PC-3 (cell line): ENCODE results near the gene NCEH1. TPM values are rescaled to one million over a fixed set of nuclear protein-coding genes. Genes with fewer than 3 reads are reported as not detected.
A peak's percentile ranks its signal among the peaks of the same experiment; 100 is the strongest.

Source experiments
- ATAC-seq: fragments of 200-7000 bp; cut with Tn5 transposase; 2 replicates; pipeline ENCODE4 v1.9.1; 2020; ENCODE audit warnings: mild to moderate bottlenecking, moderate library complexity
- BruUV-seq: library from RNA; stranded (reverse); fragments of 400-500 nt; replicated peaks from 2 replicates; lab custom pipeline; 2021; lab: Mats Ljungman, UMichigan
- CTCF ChIA-PET: fragments of 300-600 bp; sonication (Branson Sonifier 250); formaldehyde crosslinking; loops from one replicate; lab custom pipeline; 2022; ENCODE audit warnings: antibody characterized with exemption; lab: Charles Lee
- POLR2A ChIA-PET: fragments of 300-600 bp; sonication (Branson Sonifier 250); formaldehyde crosslinking; loops from one replicate; lab custom pipeline; 2022; ENCODE audit warnings: antibody characterized with exemption; ENCODE audit not compliant: unreplicated experiment; lab: Charles Lee
- DNase-seq: peaks from one replicate; pipeline ENCODE4 v3.0.0-alpha.2; 2015
- H2AFZ ChIP-seq: fragments of 300-600 bp; sonication (generic); 2 replicates; pipeline ENCODE4 v1.6.0; 2016; ENCODE audit warnings: antibody characterized with exemption, low read length
- H3F3A ChIP-seq: fragments of 300-600 bp; sonication (generic); one replicate; pipeline ENCODE4 v1.6.0; 2017; ENCODE audit warnings: antibody characterized with exemption, low read length, control low read depth, mild to moderate bottlenecking; ENCODE audit not compliant: unreplicated experiment
- H3K27ac ChIP-seq: fragments of 300-600 bp; sonication (generic); 2 replicates; pipeline ENCODE4 v1.5.1; 2016; ENCODE audit warnings: mild to moderate bottlenecking, low read length
- H3K27me3 ChIP-seq: fragments of 300-600 bp; sonication (generic); 2 replicates; pipeline ENCODE4 v1.6.1; 2016; ENCODE audit warnings: low read length, mixed read lengths
- H3K36me3 ChIP-seq: fragments of 300-600 bp; sonication (generic); 2 replicates; pipeline ENCODE4 v1.6.1; 2016; ENCODE audit warnings: low read depth, mixed run types, low read length, mixed read lengths
- H3K4me1 ChIP-seq: fragments of 300-600 bp; sonication (generic); 2 replicates; pipeline ENCODE4 v1.5.1; 2016; ENCODE audit warnings: low read length; ENCODE audit not compliant: insufficient read depth
- H3K4me2 ChIP-seq: fragments of 300-600 bp; sonication (generic); 2 replicates; pipeline ENCODE4 v1.6.0; 2016; ENCODE audit warnings: low read length
- H3K4me3 ChIP-seq: fragments of 300-600 bp; sonication (generic); 2 replicates; pipeline ENCODE4 v1.5.1; 2016; ENCODE audit warnings: mild to moderate bottlenecking, low read length, mixed read lengths
- H3K79me2 ChIP-seq: fragments of 300-600 bp; sonication (generic); 2 replicates; pipeline ENCODE4 v1.6.1; 2017; ENCODE audit warnings: low read length, mixed read lengths
- H3K9ac ChIP-seq: fragments of 300-600 bp; sonication (generic); 2 replicates; pipeline ENCODE4 v1.6.0; 2016; ENCODE audit warnings: mild to moderate bottlenecking, low read length
- H3K9me2 ChIP-seq: fragments of 300-600 bp; sonication (generic); replicated peaks from 2 replicates; pipeline ENCODE4 v1.6.1; 2016; ENCODE audit warnings: mixed run types, low read length, mixed read lengths
- H3K9me3 ChIP-seq: fragments of 300-600 bp; sonication (generic); 2 replicates; pipeline ENCODE4 v1.6.1; 2016; ENCODE audit warnings: low read length, mixed read lengths
- H4K20me1 ChIP-seq: fragments of 300-600 bp; sonication (generic); 2 replicates; pipeline ENCODE4 v1.6.1; 2016; ENCODE audit warnings: low read length, mixed read lengths
- CTCF ChIP-seq: fragments of 300-600 bp; sonication (generic); conservative IDR thresholded peaks from 2 replicates; pipeline ENCODE4 v1.5.1; 2017; ENCODE audit warnings: antibody characterized with exemption, low read depth, mild to moderate bottlenecking, low read length
- EZH2 ChIP-seq: fragments of 300-600 bp; sonication (generic); IDR thresholded peaks from one replicate; pipeline ENCODE4 v1.6.1; 2017; ENCODE audit warnings: antibody characterized with exemption, mild to moderate bottlenecking, low read length; ENCODE audit not compliant: unreplicated experiment
- EZH2phosphoT487 ChIP-seq: fragments of 300-600 bp; sonication (generic); IDR thresholded peaks from 2 replicates; pipeline ENCODE4 v1.6.1; 2018; ENCODE audit warnings: mild to moderate bottlenecking, antibody characterized with exemption, low read length, borderline replicate concordance
- intact Hi-C: fragments of 100-400 bp; cut with micrococcal nuclease; formaldehyde crosslinking; loops from 2 replicates; pipeline ENCODE4 v1.9.0; 2023
- total RNA-seq: library from RNA; depleted of rRNA; stranded (reverse); fragments of >200 nt; gene quantifications from 2 replicates; pipeline ENCODE4 v1.2.3, GENCODE V29; 2014

NCEH1 gene
- total RNA-seq, 1 experiment from 2014 or later = 28.2 TPM

- CTCF ChIA-PET = no interaction called here
Measured at GRCh38 chr3:172687501-172687900, 23.4 kb downstream of the NCEH1 start.

GRCh38 chr3:172685331-172686214 is 25.3 kb downstream of the NCEH1 start:
- H3K27me3 ChIP-seq = no peaks in the 10 kb centered on the region
- 0 out of 2 replicates have a peak, but pooled peaks cover 9% of the 10 kb centered on the region for H4K20me1 ChIP-seq
- no peaks in the 10 kb centered on the region for H3K9me2 ChIP-seq
- no TSS peak for BruUV-seq
- H3K9ac ChIP-seq = no peak overlapping the region
- H3K27ac ChIP-seq = 0 out of 2 replicates have a peak overlapping the region, but pooled peaks have one; percentile 5
- H3K9me3 ChIP-seq = no peaks in the 10 kb centered on the region
- ATAC-seq (peak; percentile 59), DNase-seq (peak; percentile 52)
- TF ChIP-seq EZH2phosphoT487 = no peak
- TF ChIP-seq CTCF = no peak
- intact Hi-C loops = no loop called here
- H3F3A ChIP-seq = no peaks in the 10 kb centered on the region
- ChIA-PET CTCF (interaction anchor here (0.6 to 1.0 kb wide), 2 partner anchors 12 to 65 kb away, joined by 3 read pairs; partner anchors contain the start of gene ECT2), POLR2A (no interaction called here)
- peaks cover 4% of the 10 kb centered on the region; the same call in 1 of the 2 replicates for H3K36me3 ChIP-seq
- no peak overlapping the region for H3K4me3 ChIP-seq
- peak overlapping the region; percentile 44 for H3K4me2 ChIP-seq
- peaks cover 28% of the 10 kb centered on the region for H3K4me1 ChIP-seq
- peaks cover 86% of the 10 kb centered on the region for H3K79me2 ChIP-seq
- no peak overlapping the region for H2AFZ ChIP-seq

More at GRCh38 chr3:172687501-172687900, 23.4 kb downstream of the NCEH1 start:
- Histone ChIP-seq H3K4me2 (no peak overlapping the region), H3K79me2 (peaks cover 81% of the 10 kb centered on the region), H3K9me2 (no peaks in the 10 kb centered on the region), H4K20me1 (peaks cover 13% of the 10 kb centered on the region; the same call in 1 of the 2 replicates), H3F3A (no peaks in the 10 kb centered on the region), H2AFZ (no peak overlapping the region), H3K4me1 (peaks cover 39% of the 10 kb centered on the region), H3K4me3 (no peak overlapping the region), H3K9me3 (no peaks in the 10 kb centered on the region), H3K9ac (no peak overlapping the region), H3K36me3 (peaks cover 2% of the 10 kb centered on the region; the same call in 1 of the 2 replicates), H3K27me3 (no peaks in the 10 kb centered on the region), H3K27ac (no peak overlapping the region)
- DNase-seq = no peak
- POLR2A ChIA-PET = interaction anchor here (0.6 kb wide), 1 partner anchor 65 kb away, joined by 3 read pairs; no protein-coding TSS in a partner anchor
- TF ChIP-seq EZH2 (no peak), CTCF (no peak), EZH2phosphoT487 (no peak)
- ATAC-seq = peak; percentile 21; the same call in 1 of the 2 replicates
- intact Hi-C loops = no loop called here
- BruUV-seq = no TSS peak

GRCh38 chr3:172680684-172681083 is 30.2 kb downstream of the NCEH1 start:
- H3K9ac ChIP-seq = no peak overlapping the region
- no peak overlapping the region for H3K4me2 ChIP-seq
- peaks cover 18% of the 10 kb centered on the region for H3K4me1 ChIP-seq
- peaks cover 16% of the 10 kb centered on the region for H3K36me3 ChIP-seq
- DNase-seq (no peak), ATAC-seq (no peak)
- no peaks in the 10 kb centered on the region for H3K27me3 ChIP-seq
- no peak for TF ChIP-seq EZH2phosphoT487
- no peak for TF ChIP-seq EZH2
- TF ChIP-seq CTCF = no peak
- H3K27ac ChIP-seq = no peak overlapping the region
- H3K4me3 ChIP-seq = no peak overlapping the region
- no TSS peak for BruUV-seq
- H4K20me1 ChIP-seq = 0 out of 2 replicates have a peak, but pooled peaks cover 4% of the 10 kb centered on the region
- H2AFZ ChIP-seq = no peak overlapping the region
- intact Hi-C loops = no loop called here
- POLR2A ChIA-PET = interaction anchor here (0.7 kb wide), 1 partner anchor 25 kb away, joined by 3 read pairs; no protein-coding TSS in a partner anchor
- no peaks in the 10 kb centered on the region for H3K9me2 ChIP-seq
- H3F3A ChIP-seq = no peaks in the 10 kb centered on the region
- CTCF ChIA-PET = no interaction called here
- no peaks in the 10 kb centered on the region for H3K9me3 ChIP-seq
- H3K79me2 ChIP-seq = peaks cover 86% of the 10 kb centered on the region
